K562 (cell line): ENCODE data around the gene GON4L. TPM values are rescaled to one million over a fixed set of nuclear protein-coding genes. Genes with fewer than 3 reads are reported as not detected.

ENCODE experiments used
- ATAC-seq: fragments of 200-7000 bp; cut with Tn5 transposase; 3 replicates; pipeline ENCODE4 v1.9.1; 2020; ENCODE audit warnings: moderate library complexity
- BruUV-seq: library from RNA; stranded (reverse); fragments of 400-500 nt; replicated peaks from 2 replicates; lab custom pipeline; 2021; lab: Mats Ljungman, UMichigan
- CTCF ChIA-PET: fragments of 300-600 bp; formaldehyde crosslinking; extraction: SDS; loops from one replicate; lab custom pipeline; 2021; ENCODE audit warnings: low intra/inter-chr PET ratio; lab: Yijun Ruan, JAX
- POLR2A ChIA-PET: fragments of 300-600, 350-650 bp; sonication (Branson Sonifier 250); formaldehyde crosslinking; extraction: SDS; loops from one replicate; lab custom pipeline; 2021; ENCODE audit warnings: antibody characterized with exemption, inconsistent platforms; lab: Yijun Ruan, JAX
- DNase-seq, 4 experiments: peaks; one replicate each; pipeline versions ENCODE4 v3.0.0 to v3.0.0-alpha.2; 2011 to 2018; ENCODE audit warnings: low spot score in 3 of 4, mixed read lengths in 3 of 4; ENCODE audit errors: extremely low read depth in 1 of 4
- FAIRE-seq: peaks from 2 replicates; lab custom pipeline; 2011; peaks lifted over from hg19 to GRCh38; lab: Jason Lieb, UNC
- H2AFZ ChIP-seq: 2 replicates; pipeline ENCODE4 v1.6.0; 2011; ENCODE audit warnings: low read depth, low read length, control low read depth, inconsistent platforms
- H3K27ac ChIP-seq: fragments of 200-600 bp; 3 replicates; pipeline ENCODE4 v1.8.0; 2011; ENCODE audit warnings: low read depth, mild to moderate bottlenecking, control low read depth, inconsistent platforms, low read length, moderate library complexity, mixed read lengths; ENCODE audit errors: extremely low read depth
- H3K27me3 ChIP-seq, 2 experiments: fragments of 300-600 bp in 1 of 2; 2 replicates in 1 of 2; 3 replicates in 1 of 2; pipeline versions ENCODE4 v1.6.0 to v1.8.0; 2011; ENCODE audit warnings: inconsistent platforms in 2 of 2, low read length in 2 of 2, mild to moderate bottlenecking in 1 of 2, mixed read lengths in 1 of 2, moderate library complexity in 1 of 2; ENCODE audit not compliant: control insufficient read depth in 2 of 2, insufficient read depth in 2 of 2
- H3K36me3 ChIP-seq: fragments of 300-600 bp; 3 replicates; pipeline ENCODE4 v1.8.0; 2011; ENCODE audit warnings: mild to moderate bottlenecking, low read length, inconsistent platforms; ENCODE audit not compliant: control insufficient read depth, insufficient read depth
- H3K4me1 ChIP-seq, 2 experiments: fragments of 200-600 bp in 1 of 2; replicated peaks in 1 of 2; 2 replicates in 1 of 2; 3 replicates in 1 of 2; pipeline versions ENCODE4 v1.5.1 to v1.8.0; 2011; ENCODE audit warnings: inconsistent platforms in 2 of 2, low read length in 2 of 2, mild to moderate bottlenecking in 1 of 2, mixed read lengths in 1 of 2, moderate library complexity in 1 of 2; ENCODE audit not compliant: control insufficient read depth in 2 of 2, insufficient read depth in 2 of 2
- H3K4me2 ChIP-seq: 2 replicates; pipeline ENCODE4 v1.6.1; 2011; ENCODE audit warnings: low read length, control low read depth, inconsistent platforms, mixed read lengths; ENCODE audit not compliant: insufficient read depth
- H3K4me3 ChIP-seq: fragments of 200-600 bp; sonication (generic), shearing (Covaris generic); 2 replicates; pipeline ENCODE4 v1.5.1; 2016; ENCODE audit warnings: control low read depth, inconsistent platforms
- H3K79me2 ChIP-seq: fragments of 200-600 bp; 3 replicates; pipeline ENCODE4 v1.8.0; 2011; ENCODE audit warnings: low read length, inconsistent platforms; ENCODE audit not compliant: control insufficient read depth, insufficient read depth
- H3K9ac ChIP-seq, 2 experiments: 2 replicates each; pipeline versions ENCODE4 v1.6.0 to v1.6.1; 2011; ENCODE audit warnings: low read depth in 2 of 2, low read length in 2 of 2, control low read depth in 1 of 2, inconsistent platforms in 1 of 2, mild to moderate bottlenecking in 1 of 2, mixed read lengths in 1 of 2; ENCODE audit not compliant: insufficient read depth in 1 of 2
- H3K9me1 ChIP-seq: one replicate; pipeline ENCODE4 v1.6.0; 2011; ENCODE audit warnings: inconsistent platforms, mild to moderate bottlenecking, low read length, moderate library complexity; ENCODE audit not compliant: control insufficient read depth, insufficient read depth
- H3K9me3 ChIP-seq: replicated peaks from 2 replicates; pipeline ENCODE4 v1.5.1; 2011; ENCODE audit warnings: low read depth, low read length, inconsistent platforms; ENCODE audit not compliant: control insufficient read depth, insufficient read depth
- H4K20me1 ChIP-seq: replicated peaks from 2 replicates; pipeline ENCODE4 v1.6.1; 2011; ENCODE audit warnings: low read length, inconsistent platforms, mixed read lengths; ENCODE audit not compliant: control insufficient read depth, insufficient read depth
- CCAR2 ChIP-seq: fragments of 200-400 bp; formaldehyde crosslinking; IDR thresholded peaks from 2 replicates; pipeline ENCODE4 v1.6.1; 2017; ENCODE audit warnings: mild to moderate bottlenecking, low read depth, low read length
- ELF1 ChIP-seq: fragments of 200-800 bp; sonication (Bioruptor generic); IDR thresholded peaks from 2 replicates; pipeline ENCODE4 v1.6.1; 2016; ENCODE audit warnings: missing genetic modification characterization, missing compliant biosample characterization
- HMG20B ChIP-seq: fragments of 250-450 bp; sonication (Bioruptor Pico); IDR thresholded peaks from 2 replicates; pipeline ENCODE4 v1.5.0; 2021; ENCODE audit warnings: mild to moderate bottlenecking
- POLR2A ChIP-seq: fragments of 450-650 bp; conservative IDR thresholded peaks from 2 replicates; pipeline ENCODE4 v1.6.1; 2016
- POLR2G ChIP-seq: fragments of 200-400 bp; formaldehyde crosslinking; IDR thresholded peaks from 2 replicates; pipeline ENCODE4 v1.6.1; 2017; ENCODE audit warnings: low read depth, mild to moderate bottlenecking, antibody characterized with exemption, low read length, moderate library complexity
- RBM15 ChIP-seq: fragments of 200-400 bp; formaldehyde crosslinking; IDR thresholded peaks from 2 replicates; pipeline ENCODE4 v1.6.1; 2018; ENCODE audit warnings: mild to moderate bottlenecking, low read length, moderate library complexity; ENCODE audit not compliant: insufficient read depth
- RBM34 ChIP-seq: fragments of 200-400 bp; formaldehyde crosslinking; IDR thresholded peaks from 2 replicates; pipeline ENCODE4 v1.6.1; 2018; ENCODE audit warnings: low read length, borderline replicate concordance; ENCODE audit not compliant: insufficient read depth
- SUPT5H ChIP-seq: fragments of 450-650 bp; IDR thresholded peaks from 2 replicates; pipeline ENCODE4 v1.6.1; 2016
- ZNF121 ChIP-seq: sonication (generic); formaldehyde crosslinking; conservative IDR thresholded peaks from 2 replicates; pipeline ENCODE4 v1.8.0; 2022; ENCODE audit warnings: missing genetic modification reagents
- ZNF507 ChIP-seq: conservative IDR thresholded peaks from 2 replicates; pipeline ENCODE4 v1.6.1; 2017; ENCODE audit warnings: missing genetic modification characterization, missing compliant biosample characterization
- WGBS: fragments of 100-300 bp; shearing (Covaris generic); methylation state at CpG from one replicate; pipeline ENCODE4 v1.1.6; 2016; ENCODE audit warnings: low coverage, mixed read lengths; ENCODE audit not compliant: insufficient coverage; ENCODE audit errors: missing lambda C conversion rate; 5-methylcytosine and 5-hydroxymethylcytosine counted together
- in situ Hi-C: fragments of 300-500 bp; cut with MboI; formaldehyde crosslinking; loops from 4 replicates; pipeline ENCODE4 v1.15.0; 2018; ENCODE audit warnings: inconsistent platforms, mixed read lengths
- intact Hi-C: fragments of 100-400 bp; cut with micrococcal nuclease; formaldehyde crosslinking; loops from 2 replicates; pipeline ENCODE4 v1.14.2; 2022
- polyA plus RNA-seq, 8 experiments: library from polyadenylated mRNA; depleted of rRNA in 4 of 8; stranded (reverse) in 5 of 8; unstranded in 3 of 8; fragments of >200 nt; fragmentation: Nextera tagmentation in 2 of 8; fragmentation: Illumina TruSeq in 1 of 8; extraction: Ambion mirVana in 2 of 8; extraction: Trizol in 1 of 8; gene quantifications; 2 replicates each; pipeline versions ENCODE4 v1.2.1 to v1.2.3, GENCODE V29; 2011 to 2014; ENCODE audit warnings: inconsistent platforms in 1 of 8, missing spikeins in 1 of 8
- total RNA-seq, 7 experiments: library from RNA; depleted of rRNA in 6 of 7; stranded (reverse); fragments of >200 nt in 6 of 7; fragmentation: Illumina TruSeq in 2 of 7; extraction: Trizol in 2 of 7; gene quantifications; 2 replicates each; pipeline versions ENCODE4 v1.2.1 to v1.2.3, GENCODE V29; 2011 to 2021; ENCODE audit warnings: low replicate concordance in 1 of 7
- TF ChIP-seq, protein P1 (sequence below): fragments of 450-650 bp; IDR thresholded peaks from 2 replicates; pipeline ENCODE4 v1.6.1; 2018; ENCODE audit warnings: mild to moderate bottlenecking, low read depth; ENCODE audit not compliant: partially characterized antibody
- TF ChIP-seq, protein P2 (sequence below): sonication (generic); formaldehyde crosslinking; IDR thresholded peaks from 2 replicates; pipeline ENCODE4 v1.8.0; 2022; ENCODE audit warnings: mild to moderate bottlenecking, low read depth, missing genetic modification reagents

GON4L gene
- total and polyA plus RNA-seq, 9 of the 15 experiments (the other 6 are each of a cell fraction or from before 2014, with no cell fraction given), result 20.2 to 47.4 (median 33.6) TPM

DNA sequence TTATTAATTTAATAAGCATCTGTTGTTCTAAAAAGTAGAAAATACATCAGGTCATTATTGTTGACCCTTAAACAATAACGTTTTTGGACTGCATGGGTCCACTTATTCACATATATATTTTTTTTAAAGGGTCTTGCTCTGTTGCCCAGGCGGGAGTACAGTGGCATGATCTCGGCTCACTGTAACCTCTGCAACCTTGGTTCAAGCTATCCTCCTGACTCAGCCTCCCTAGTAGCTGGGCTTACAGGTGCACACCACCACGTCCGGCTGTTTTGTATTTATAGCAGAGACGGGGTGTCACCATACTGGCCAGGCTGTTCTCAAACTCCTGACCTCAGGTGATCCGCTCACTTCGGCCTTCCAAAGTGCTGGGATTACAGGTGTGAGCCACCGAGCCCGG is 115.1 kb downstream of the GON4L start:
- H3K9me1 ChIP-seq, result no peaks in the 10 kb centered on the region
- no peak for DNase-seq
- peaks cover 23% of the 10 kb centered on the region; the same call in 2 of the 3 replicates for H3K36me3 ChIP-seq
- FAIRE-seq, result no peak
- no peaks in the 10 kb centered on the region; a peak in 1 of 5 replicates for H3K4me1 ChIP-seq
- intact Hi-C loops, result no loop called here
- TF ChIP-seq RBM34 (no peak), ZNF121 (peak; percentile 86)
- TF ChIP-seq, all 486 proteins: peak for 1
- no peak overlapping the region for H3K4me3 ChIP-seq
- no peaks in the 10 kb centered on the region for H3K27me3 ChIP-seq
- 79% methylated on average over 10 of the region's 10 CpGs for WGBS
- no peaks in the 10 kb centered on the region for H3K79me2 ChIP-seq
- H2AFZ ChIP-seq, result no peak overlapping the region
- no peaks in the 10 kb centered on the region for H3K9me3 ChIP-seq
- no peaks in the 10 kb centered on the region for H4K20me1 ChIP-seq
- POLR2A ChIA-PET, result no interaction called here
- H3K27ac ChIP-seq, result no peak overlapping the region
- ATAC-seq, result no peak
- H3K4me2 ChIP-seq, result no peak overlapping the region
- in situ Hi-C loops, result no loop called here
- BruUV-seq, result no TSS peak
- H3K9ac ChIP-seq, result no peak overlapping the region
- CTCF ChIA-PET, result no interaction called here

DNA sequence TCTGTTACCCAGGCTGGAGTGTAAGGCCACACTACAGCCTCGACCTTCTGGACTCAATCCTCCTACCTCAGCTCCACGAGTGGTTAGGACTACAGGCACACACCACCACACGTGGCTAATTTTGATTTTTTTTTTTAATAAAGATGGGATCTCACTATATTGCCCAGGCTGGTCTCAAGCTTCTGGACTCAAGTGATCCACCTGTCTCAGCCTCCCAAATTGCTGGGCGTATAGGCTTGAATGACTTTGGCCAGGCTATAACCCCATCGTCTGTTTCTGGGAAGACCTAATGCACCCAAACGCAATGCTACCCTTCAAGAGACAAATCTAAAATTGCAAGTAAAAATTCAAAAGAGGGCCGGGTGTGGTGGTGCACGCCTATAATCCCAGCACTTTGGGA is 116.0 kb downstream of the GON4L start:
- TF ChIP-seq ELF1 (tag) (no peak), RBM15 (no peak), POLR2G (peak; percentile 17; the same call in 1 of the 2 replicates), POLR2A (0 out of 2 replicates have a peak, but pooled peaks have one; percentile 2), HMG20B (no peak), CCAR2 (no peak), ZNF121 (peak; percentile 75), SUPT5H (0 out of 2 replicates have a peak, but pooled peaks have one; percentile 13), ZNF507 (no peak)
- TF ChIP-seq, protein P1, sequence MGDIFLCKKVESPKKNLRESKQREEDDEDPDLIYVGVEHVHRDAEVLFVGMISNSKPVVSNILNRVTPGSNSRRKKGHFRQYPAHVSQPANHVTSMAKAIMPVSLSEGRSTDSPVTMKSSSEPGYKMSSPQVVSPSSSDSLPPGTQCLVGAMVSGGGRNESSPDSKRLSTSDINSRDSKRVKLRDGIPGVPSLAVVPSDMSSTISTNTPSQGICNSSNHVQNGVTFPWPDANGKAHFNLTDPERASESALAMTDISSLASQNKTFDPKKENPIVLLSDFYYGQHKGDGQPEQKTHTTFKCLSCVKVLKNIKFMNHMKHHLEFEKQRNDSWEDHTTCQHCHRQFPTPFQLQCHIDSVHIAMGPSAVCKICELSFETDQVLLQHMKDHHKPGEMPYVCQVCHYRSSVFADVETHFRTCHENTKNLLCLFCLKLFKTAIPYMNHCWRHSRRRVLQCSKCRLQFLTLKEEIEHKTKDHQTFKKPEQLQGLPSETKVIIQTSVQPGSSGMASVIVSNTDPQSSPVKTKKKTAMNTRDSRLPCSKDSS, result no peak
- TF ChIP-seq, protein P2, sequence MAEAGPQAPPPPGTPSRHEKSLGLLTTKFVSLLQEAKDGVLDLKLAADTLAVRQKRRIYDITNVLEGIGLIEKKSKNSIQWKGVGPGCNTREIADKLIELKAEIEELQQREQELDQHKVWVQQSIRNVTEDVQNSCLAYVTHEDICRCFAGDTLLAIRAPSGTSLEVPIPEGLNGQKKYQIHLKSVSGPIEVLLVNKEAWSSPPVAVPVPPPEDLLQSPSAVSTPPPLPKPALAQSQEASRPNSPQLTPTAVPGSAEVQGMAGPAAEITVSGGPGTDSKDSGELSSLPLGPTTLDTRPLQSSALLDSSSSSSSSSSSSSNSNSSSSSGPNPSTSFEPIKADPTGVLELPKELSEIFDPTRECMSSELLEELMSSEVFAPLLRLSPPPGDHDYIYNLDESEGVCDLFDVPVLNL (CRISPR knock-in tag), result no peak
- CTCF ChIA-PET, result no interaction called here
- intact Hi-C loops, result no loop called here

More for the DNA sequence above, 116.0 kb downstream of the GON4L start:
- Histone ChIP-seq H3K9me3 (no peaks in the 10 kb centered on the region), H3K36me3 (peaks cover 32% of the 10 kb centered on the region; the same call in 2 of the 3 replicates), H3K9ac (no peak overlapping the region), H3K4me1 (no peaks in the 10 kb centered on the region; a peak in 1 of 5 replicates), H3K9me1 (no peaks in the 10 kb centered on the region), H3K4me3 (no peak overlapping the region), H3K27me3 (no peaks in the 10 kb centered on the region), H3K4me2 (no peak overlapping the region), H3K27ac (no peak overlapping the region), H3K79me2 (no peaks in the 10 kb centered on the region), H2AFZ (no peak overlapping the region), H4K20me1 (no peaks in the 10 kb centered on the region)
- POLR2A ChIA-PET, result no interaction called here
- no peak for DNase-seq
- no TSS peak for BruUV-seq
- no peak for ATAC-seq
- in situ Hi-C loops, result no loop called here
- FAIRE-seq, result no peak
- 75% methylated on average over 8 of the region's 8 CpGs for WGBS
